ENCODE results near the gene RXYLT1. TPM values are rescaled to one million over a fixed set of nuclear protein-coding genes. Genes with fewer than 3 reads are reported as not detected.

RXYLT1 gene
- total and polyA plus RNA-seq, 2 of the 8 experiments (the other 6 are each of a cell fraction or from before 2014, with no cell fraction given), result 3.8 to 10.9 TPM

DNA sequence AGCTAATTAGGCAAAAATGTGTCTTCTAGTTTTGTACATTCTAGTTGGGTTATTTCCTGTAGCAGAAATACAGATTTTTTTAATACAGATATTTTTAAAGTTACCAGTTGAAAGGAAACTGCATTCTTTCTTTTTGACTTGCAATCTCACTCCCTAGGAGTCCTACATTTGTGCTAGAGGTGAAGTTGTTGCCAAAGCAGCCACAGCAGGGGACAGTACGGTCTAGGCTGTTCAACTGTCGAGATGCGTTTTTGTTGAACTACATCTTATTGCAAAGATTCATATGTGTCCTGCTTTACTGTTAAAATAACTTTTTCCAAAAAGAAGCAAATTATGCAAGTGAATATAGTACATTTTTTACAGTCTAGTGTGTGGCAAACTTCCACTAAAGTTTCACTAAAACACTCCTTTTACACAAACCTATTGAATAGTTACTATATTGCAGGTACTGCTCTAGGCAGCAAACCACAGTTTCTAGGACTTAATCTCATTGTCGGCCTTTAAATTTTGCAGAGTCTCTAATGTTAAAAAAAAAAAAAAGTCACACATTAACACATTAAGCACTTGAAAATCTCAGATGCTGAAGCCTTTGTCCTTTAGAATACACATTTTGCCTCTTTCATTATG, 34.5 kb downstream of the RXYLT1 start:
- no peak overlapping the region for H3K4me2 ChIP-seq (ENCODE audit: insufficient read depth in 1 of 2, low read depth in 2 of 2, low read length in 2 of 2)
- H3K79me2 ChIP-seq (ENCODE audit: control insufficient read depth in 1 of 2, insufficient read depth in 2 of 2, low read length in 2 of 2), result no peaks in the 10 kb centered on the region
- H3K36me3 ChIP-seq (ENCODE audit: control insufficient read depth in 2 of 4, insufficient read depth in 4 of 4, low read length in 3 of 4), result no peaks in the 10 kb centered on the region
- no peak for FAIRE-seq
- no peak overlapping the region for H3K23ac ChIP-seq (ENCODE audit: insufficient read length)
- H2BK5ac ChIP-seq (ENCODE audit: low read depth, low read length), result no peak overlapping the region
- ChIA-PET CTCF (ENCODE audit: partially characterized antibody) (interaction anchor here (0.6 to 1.5 kb wide), 2 partner anchors 12 to 399 kb away, joined by 4 to 6 read pairs; no protein-coding TSS in a partner anchor), POLR2A (ENCODE audit: partially characterized antibody) (interaction anchor here (1.2 kb wide), 1 partner anchor 131 kb away, joined by 4 read pairs; no protein-coding TSS in a partner anchor)
- no peak overlapping the region for H2AK5ac ChIP-seq (ENCODE audit: low read depth, low read length)
- H3K9me3 ChIP-seq (ENCODE audit: insufficient read depth in 2 of 2, low read depth in 1 of 2, low read length in 1 of 2), result no peaks in the 10 kb centered on the region
- DNase-seq (ENCODE audit: low read depth in 1 of 2, low spot score in 2 of 2), result no peak
- H2BK12ac ChIP-seq (ENCODE audit: low read depth, low read length), result no peak overlapping the region
- H3K4me3 ChIP-seq (ENCODE audit: extremely low read depth in 1 of 4, insufficient read depth in 2 of 4, low read depth in 3 of 4, low read length in 4 of 4), result no peak overlapping the region
- no peak overlapping the region for H2BK20ac ChIP-seq (ENCODE audit: low read length)
- no peak overlapping the region for H3K14ac ChIP-seq (ENCODE audit: insufficient read length)
- TF ChIP-seq POLR2A (IDR thresholded peaks at IDR 0.05; ENCODE audit: control extremely low read depth in 1 of 2, low read depth in 2 of 2, low read length in 2 of 2), result no peak
- TF ChIP-seq HDAC2 (IDR thresholded peaks at IDR 0.05; ENCODE audit: borderline replicate concordance in 1 of 2, low read depth in 2 of 2, low read length in 2 of 2), result no peak
- TF ChIP-seq SUZ12 (IDR thresholded peaks at IDR 0.05; ENCODE audit: low read length), result no peak
- TF ChIP-seq CREB1 (IDR thresholded peaks at IDR 0.05), result no peak
- TF ChIP-seq PHF8 (conservative IDR thresholded peaks at IDR 0.05; ENCODE audit: low read depth, low read length), result no peak
- H4K5ac ChIP-seq (ENCODE audit: insufficient read length, low read depth, low read length), result no peak overlapping the region
- H3K4me1 ChIP-seq (replicated peaks in 1 of 4; ENCODE audit: control insufficient read depth in 3 of 4, insufficient read depth in 4 of 4, low read length in 3 of 4), result no peaks in the 10 kb centered on the region
- H4K8ac ChIP-seq (ENCODE audit: extremely low read depth, insufficient read depth, low read length), result no peak overlapping the region
- WGBS, 2 experiments (ENCODE audit: extremely low coverage in 1 of 2, insufficient coverage in 1 of 2, insufficient read length in 1 of 2, insufficient replicate concordance in 2 of 2, low coverage in 1 of 2, low lambda C conversion rate in 2 of 2, missing lambda C conversion rate in 1 of 2), result 85% methylated on average over 4 of the region's 4 CpGs; no CpG with 5 or more reads in 1 of the 2 experiments
- H3K4ac ChIP-seq (replicated peaks; ENCODE audit: insufficient read length, low read depth, low read length), result no peak overlapping the region
- no peaks in the 10 kb centered on the region for H4K20me1 ChIP-seq (replicated peaks in 1 of 2; ENCODE audit: control insufficient read depth in 1 of 2, insufficient read depth in 2 of 2, low read length in 2 of 2)
- H3K27me3 ChIP-seq (replicated peaks in 1 of 4; ENCODE audit: control insufficient read depth in 3 of 4, extremely low read depth in 1 of 4, insufficient read depth in 3 of 4, low read length in 3 of 4), result no peaks in the 10 kb centered on the region
- H2AFZ ChIP-seq (ENCODE audit: low read length), result no peak overlapping the region
- H2BK15ac ChIP-seq (ENCODE audit: low read length), result no peak overlapping the region
- no peak overlapping the region for H3K27ac ChIP-seq (ENCODE audit: low read depth, low read length)
- no peak overlapping the region for H3K9ac ChIP-seq (replicated peaks in 1 of 4; ENCODE audit: extremely low read depth in 1 of 4, low read depth in 3 of 4, low read length in 3 of 4)
- H3K23me2 ChIP-seq (ENCODE audit: low read depth, low read length), result no peaks in the 10 kb centered on the region; the same call in 1 of the 2 replicates
- H3K56ac ChIP-seq (replicated peaks; ENCODE audit: insufficient read length, low read depth, low read length), result no peak overlapping the region
- H4K91ac ChIP-seq (replicated peaks; ENCODE audit: insufficient read length, low read length), result no peak overlapping the region
- H3K18ac ChIP-seq (ENCODE audit: extremely low read depth, low read length), result no peak overlapping the region
- H3K79me1 ChIP-seq (ENCODE audit: low read depth, low read length), result no peaks in the 10 kb centered on the region
- H2BK120ac ChIP-seq (replicated peaks; ENCODE audit: low read depth, low read length), result no peak overlapping the region
